Uterus (tissue), 4 donors: ENCODE data around the gene CYP1A2. TPM values are rescaled to one million over a fixed set of nuclear protein-coding genes. Genes with fewer than 3 reads are reported as not detected.

ENCODE experiments used
- DNase-seq, 2 donors: peaks; one replicate each; pipeline ENCODE4 v3.0.0-alpha.2; 2019 to 2020
- H3K27ac ChIP-seq, 2 donors: fragments of 200-600 bp; sonication (generic); 1 replicate in 1 of 2; 2 replicates in 1 of 2; pipeline ENCODE4 v1.5.1; 2016 to 2018
- H3K27me3 ChIP-seq, 2 donors: fragments of 200-600 bp; sonication (generic); one replicate each; pipeline ENCODE4 v1.5.1; 2018 to 2019; ENCODE audit warnings: control low read depth in 1 of 2
- H3K36me3 ChIP-seq, 2 donors: fragments of 200-600 bp; sonication (generic); one replicate each; pipeline ENCODE4 v1.5.1; 2019; ENCODE audit warnings: control low read depth in 1 of 2
- H3K4me1 ChIP-seq, 2 donors: fragments of 200-600 bp; sonication (generic); one replicate each; pipeline ENCODE4 v1.5.1; 2018 to 2019; ENCODE audit warnings: control low read depth in 1 of 2
- H3K4me3 ChIP-seq, 2 donors: fragments of 200-600 bp; sonication (generic); 1 replicate in 1 of 2; 2 replicates in 1 of 2; pipeline ENCODE4 v1.5.1; 2018 to 2019; ENCODE audit warnings: mild to moderate bottlenecking in 1 of 2
- H3K9me3 ChIP-seq, 2 donors: fragments of 200-600 bp; sonication (generic); one replicate each; pipeline ENCODE4 v1.5.1; 2019; ENCODE audit warnings: control low read depth in 1 of 2
- POLR2A ChIP-seq, 2 donors: fragments of 450-650 bp; IDR thresholded peaks; one replicate each; pipeline ENCODE4 v1.6.1; 2016; ENCODE audit warnings: antibody characterized with exemption in 2 of 2, mild to moderate bottlenecking in 1 of 2, moderate library complexity in 1 of 2
- intact Hi-C: fragments of 100-400 bp; cut with DNase I; formaldehyde crosslinking; loops from one replicate; pipeline ENCODE4 v1.15.1; 2023; ENCODE audit warnings: low total_unique reads
- total RNA-seq, 4 donors: library from RNA; depleted of rRNA in 3 of 4; stranded (reverse); fragments of >200 nt in 3 of 4; gene quantifications; one replicate each; pipeline versions ENCODE4 v1.1.0 to v1.2.4, GENCODE V29; 2014 to 2023
- TF ChIP-seq, protein P1 (sequence below), 4 experiments: fragments of 200-600 bp in 2 of 4; fragments of 450-650 bp in 2 of 4; sonication (generic) in 2 of 4; IDR thresholded peaks; one replicate each; pipeline ENCODE4 v1.5.1; 2016 to 2019; ENCODE audit warnings: antibody characterized with exemption in 4 of 4, mild to moderate bottlenecking in 2 of 4, moderate library complexity in 1 of 4
- donor health status: DM: yes; HTN: yes; CAD: no.

Gene CYP1A2
- total RNA-seq, 4 donors from 2014 or later, result not detected

DNA sequence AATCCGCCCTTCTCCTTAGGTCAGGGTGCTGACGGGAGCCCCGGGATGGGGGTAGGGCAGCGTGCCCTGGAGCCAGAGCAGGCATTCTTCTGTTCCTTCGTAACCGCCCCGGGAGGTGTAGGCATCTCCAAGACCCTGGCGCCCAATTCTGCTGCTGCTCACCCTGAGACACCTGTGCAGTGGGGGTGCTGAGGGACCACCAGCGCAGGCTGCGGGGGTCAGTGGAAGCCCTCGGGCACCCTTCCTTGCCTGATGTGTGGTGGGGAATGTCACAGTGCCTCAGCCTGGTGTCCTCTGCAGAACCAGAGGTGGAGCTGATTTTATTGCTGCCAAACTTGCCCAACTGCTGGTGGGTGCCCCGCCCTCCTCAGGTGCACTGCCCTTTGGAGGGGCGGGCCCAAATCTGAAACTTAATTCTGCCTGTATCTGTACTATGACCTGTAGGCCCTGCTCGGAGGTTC lies 40.6 kb downstream of the CYP1A2 start:
- peak overlapping the region; percentile 57 to 63 for H3K27ac ChIP-seq
- no peak for TF ChIP-seq POLR2A (IDR thresholded peaks at IDR 0.05)
- TF ChIP-seq, protein P1, sequence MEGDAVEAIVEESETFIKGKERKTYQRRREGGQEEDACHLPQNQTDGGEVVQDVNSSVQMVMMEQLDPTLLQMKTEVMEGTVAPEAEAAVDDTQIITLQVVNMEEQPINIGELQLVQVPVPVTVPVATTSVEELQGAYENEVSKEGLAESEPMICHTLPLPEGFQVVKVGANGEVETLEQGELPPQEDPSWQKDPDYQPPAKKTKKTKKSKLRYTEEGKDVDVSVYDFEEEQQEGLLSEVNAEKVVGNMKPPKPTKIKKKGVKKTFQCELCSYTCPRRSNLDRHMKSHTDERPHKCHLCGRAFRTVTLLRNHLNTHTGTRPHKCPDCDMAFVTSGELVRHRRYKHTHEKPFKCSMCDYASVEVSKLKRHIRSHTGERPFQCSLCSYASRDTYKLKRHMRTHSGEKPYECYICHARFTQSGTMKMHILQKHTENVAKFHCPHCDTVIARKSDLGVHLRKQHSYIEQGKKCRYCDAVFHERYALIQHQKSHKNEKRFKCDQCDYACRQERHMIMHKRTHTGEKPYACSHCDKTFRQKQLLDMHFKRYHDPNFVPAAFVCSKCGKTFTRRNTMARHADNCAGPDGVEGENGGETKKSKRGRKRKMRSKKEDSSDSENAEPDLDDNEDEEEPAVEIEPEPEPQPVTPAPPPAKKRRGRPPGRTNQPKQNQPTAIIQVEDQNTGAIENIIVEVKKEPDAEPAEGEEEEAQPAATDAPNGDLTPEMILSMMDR (IDR thresholded peaks at IDR 0.05), result no peak
- no peaks in the 10 kb centered on the region for H3K36me3 ChIP-seq
- H3K4me1 ChIP-seq, result peaks cover 0 to 30% of the 10 kb centered on the region in 2 donors
- intact Hi-C loops, result no loop called here
- no peak overlapping the region for H3K4me3 ChIP-seq
- H3K27me3 ChIP-seq, result no peaks in the 10 kb centered on the region
- no peak for DNase-seq
- no peaks in the 10 kb centered on the region for H3K9me3 ChIP-seq

DNA sequence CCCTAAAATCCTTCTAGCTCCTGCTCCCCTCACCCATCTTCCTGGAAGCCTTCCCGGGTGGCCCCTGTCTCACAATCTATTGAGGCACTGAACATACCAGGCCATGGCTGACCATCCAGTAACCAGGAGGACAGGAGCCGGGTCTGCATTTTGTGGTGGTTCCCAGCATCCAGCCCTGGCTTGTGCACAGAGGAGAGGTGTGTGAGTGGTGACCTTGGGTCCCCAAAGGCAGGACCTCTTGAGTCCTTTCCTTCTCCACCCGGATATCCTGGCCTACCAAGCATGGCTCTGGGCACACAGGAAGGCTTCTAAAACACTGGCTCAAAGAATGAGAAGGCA lies 41.1 kb downstream of the CYP1A2 start:
- H3K36me3 ChIP-seq, result no peaks in the 10 kb centered on the region
- no peaks in the 10 kb centered on the region for H3K9me3 ChIP-seq
- H3K27me3 ChIP-seq, result no peaks in the 10 kb centered on the region
- H3K4me1 ChIP-seq, result peaks cover 0 to 30% of the 10 kb centered on the region in 2 donors
- peak overlapping the region; percentile 57 to 63 for H3K27ac ChIP-seq
- intact Hi-C loops, result no loop called here
- TF ChIP-seq POLR2A (IDR thresholded peaks at IDR 0.05), result no peak
- TF ChIP-seq, protein P1 (IDR thresholded peaks at IDR 0.05), result no peak
- no peak for DNase-seq
- H3K4me3 ChIP-seq, result no peak overlapping the region

DNA sequence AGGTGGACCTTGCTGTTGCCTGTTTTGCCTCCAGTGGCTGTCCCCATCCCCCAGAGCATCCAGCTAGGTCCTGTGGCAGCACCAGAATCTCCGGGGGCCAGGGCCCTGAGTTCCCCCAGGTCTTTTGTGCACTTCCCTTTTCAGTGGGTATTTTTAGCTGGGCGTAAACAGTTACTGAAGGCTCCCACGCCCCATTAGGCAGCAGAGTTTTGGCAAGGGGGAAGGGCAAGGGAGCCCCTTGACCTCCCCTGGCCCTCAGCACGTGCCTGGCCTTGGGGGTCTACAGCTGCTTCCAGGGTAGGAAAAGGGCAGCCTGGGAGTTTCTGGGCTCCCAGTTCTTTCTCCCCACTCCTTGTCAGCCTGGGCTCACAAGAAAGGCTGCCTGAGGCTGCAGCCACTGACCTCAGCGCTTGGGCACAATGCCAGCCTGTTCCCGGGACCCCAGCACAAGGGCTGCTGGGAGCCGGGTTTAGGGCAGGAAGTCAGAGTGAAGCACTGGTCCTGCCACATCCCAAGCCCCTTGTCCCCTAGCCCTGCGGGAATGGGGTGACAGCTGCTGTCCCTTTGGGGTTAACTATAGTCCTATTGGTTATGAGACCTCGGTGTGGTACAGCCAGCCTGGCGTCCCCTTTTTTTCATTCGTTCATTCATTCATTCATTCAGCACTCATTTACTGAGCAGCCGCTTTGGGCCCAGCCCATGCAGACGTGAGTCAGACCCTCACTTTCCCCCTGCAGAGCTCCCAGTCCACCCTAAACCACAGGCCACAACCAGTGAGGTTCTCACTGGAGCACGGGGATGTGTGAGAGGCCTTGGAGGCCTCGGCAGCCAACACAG lies 41.7 kb downstream of the CYP1A2 start:
- Histone ChIP-seq H3K27ac (peak overlapping the region; percentile 57 to 63), H3K9me3 (no peaks in the 10 kb centered on the region), H3K4me1 (peaks cover 0 to 30% of the 10 kb centered on the region in 2 donors), H3K27me3 (no peaks in the 10 kb centered on the region), H3K4me3 (no peak overlapping the region), H3K36me3 (no peaks in the 10 kb centered on the region)
- peak; percentile 72 to 73 for DNase-seq
- intact Hi-C loops, result no loop called here
- TF ChIP-seq, protein P1 (IDR thresholded peaks at IDR 0.05), result no peak
- no peak for TF ChIP-seq POLR2A (IDR thresholded peaks at IDR 0.05)

DNA sequence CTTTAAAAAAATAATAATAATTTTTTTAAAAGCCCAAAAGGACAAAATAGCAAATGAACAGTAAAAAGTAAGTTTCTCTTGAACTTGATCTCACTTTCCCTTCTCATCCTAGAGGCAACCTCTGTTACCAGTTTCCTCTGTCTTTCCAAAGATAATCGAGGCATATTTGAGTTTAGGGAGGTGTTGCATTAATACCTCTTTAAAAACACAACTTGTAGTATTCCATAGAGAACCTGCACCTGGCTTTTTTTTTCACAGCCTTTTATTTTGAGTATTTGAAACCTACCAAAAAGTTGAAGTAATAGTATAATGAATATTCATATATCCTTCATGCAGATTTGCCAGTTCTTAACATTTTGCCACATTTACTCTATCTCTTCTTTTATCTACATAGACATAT lies 42.4 kb downstream of the CYP1A2 start:
- Histone ChIP-seq H3K9me3 (no peaks in the 10 kb centered on the region), H3K27ac (no peak overlapping the region), H3K4me1 (peaks cover 0 to 30% of the 10 kb centered on the region in 2 donors), H3K4me3 (no peak overlapping the region), H3K36me3 (no peaks in the 10 kb centered on the region), H3K27me3 (no peaks in the 10 kb centered on the region)
- no peak for DNase-seq
- no peak for TF ChIP-seq POLR2A (IDR thresholded peaks at IDR 0.05)
- TF ChIP-seq, protein P1 (IDR thresholded peaks at IDR 0.05), result no peak
- intact Hi-C loops, result no loop called here

DNA sequence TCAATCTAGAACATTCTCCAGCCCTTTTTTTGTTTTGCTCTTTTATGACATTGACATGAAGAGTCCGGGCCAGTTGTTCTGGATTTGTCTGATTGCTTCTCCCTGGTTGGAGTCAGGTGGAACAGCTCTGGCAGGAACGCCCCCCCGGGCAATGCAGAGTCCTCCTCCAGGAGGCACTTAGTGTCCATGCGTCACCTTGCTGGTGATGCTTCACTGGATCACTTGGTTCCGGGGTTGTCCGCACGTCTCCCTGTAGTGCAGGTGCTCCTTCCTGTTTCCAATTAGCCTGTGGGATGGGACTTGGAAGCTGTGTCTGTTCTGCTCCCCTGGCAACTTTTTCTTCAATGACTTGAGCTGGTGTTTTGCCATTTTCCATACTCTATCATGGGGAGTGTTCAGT lies 43.0 kb downstream of the CYP1A2 start:
- Histone ChIP-seq H3K36me3 (no peaks in the 10 kb centered on the region), H3K27ac (no peak overlapping the region), H3K4me1 (peaks cover 0 to 30% of the 10 kb centered on the region in 2 donors), H3K27me3 (no peaks in the 10 kb centered on the region), H3K4me3 (no peak overlapping the region), H3K9me3 (no peaks in the 10 kb centered on the region)
- no peak for DNase-seq
- TF ChIP-seq, protein P1 (IDR thresholded peaks at IDR 0.05), result no peak
- no peak for TF ChIP-seq POLR2A (IDR thresholded peaks at IDR 0.05)
- intact Hi-C loops, result no loop called here
